Lung (tissue), 12 donors: ENCODE data around the gene MRPS24. TPM values are rescaled to one million over a fixed set of nuclear protein-coding genes. Genes with fewer than 3 reads are reported as not detected.

Experiments used
- ATAC-seq: fragments of 200-7000 bp; cut with Tn5 transposase; one replicate; pipeline ENCODE4 v1.9.1; 2020; ENCODE audit warnings: moderate number of reproducible peaks; ENCODE audit not compliant: insufficient read depth, low FRiP score
- DNase-seq, 3 donors: peaks; one replicate each; pipeline ENCODE4 v3.0.0-alpha.2; 2013 to 2017
- H3K27ac ChIP-seq, 2 donors: one replicate each; pipeline ENCODE4 v1.5.1; 2013; ENCODE audit warnings: mild to moderate bottlenecking in 2 of 2, moderate library complexity in 2 of 2, control low read depth in 1 of 2, inconsistent platforms in 1 of 2, low read depth in 1 of 2, low read length in 1 of 2
- H3K27me3 ChIP-seq, 3 donors: one replicate each; pipeline ENCODE4 v1.5.1; 2013; ENCODE audit warnings: low read length in 2 of 3; ENCODE audit not compliant: control insufficient read depth in 3 of 3, insufficient read depth in 3 of 3
- H3K36me3 ChIP-seq, 4 donors: one replicate each; pipeline ENCODE4 v1.5.1; 2013; ENCODE audit warnings: low read length in 4 of 4, mild to moderate bottlenecking in 1 of 4, moderate library complexity in 1 of 4; ENCODE audit not compliant: control insufficient read depth in 4 of 4, insufficient read depth in 4 of 4
- H3K4me1 ChIP-seq, 5 donors: one replicate each; pipeline ENCODE4 v1.5.1; 2013; ENCODE audit warnings: low read length in 5 of 5, mild to moderate bottlenecking in 2 of 5, moderate library complexity in 1 of 5; ENCODE audit not compliant: control insufficient read depth in 5 of 5, insufficient read depth in 5 of 5
- H3K4me3 ChIP-seq: one replicate; pipeline ENCODE4 v1.5.1; 2013; ENCODE audit warnings: mild to moderate bottlenecking, control low read depth, moderate library complexity
- H3K9ac ChIP-seq, 2 donors: one replicate each; pipeline ENCODE4 v1.5.1; 2013; ENCODE audit warnings: low read length in 2 of 2, control low read depth in 1 of 2; ENCODE audit not compliant: insufficient read depth in 1 of 2
- H3K9me3 ChIP-seq, 4 donors: one replicate each; pipeline ENCODE4 v1.5.1; 2013; ENCODE audit warnings: low read length in 3 of 4, mild to moderate bottlenecking in 1 of 4, moderate library complexity in 1 of 4; ENCODE audit not compliant: control insufficient read depth in 4 of 4, insufficient read depth in 3 of 4
- WGBS, 2 donors: extraction: QIAGEN DNeasy Blood & Tissue Kit; methylation state at CpG; one replicate each; pipeline ENCODE4 v1.1.7; 2013; 5-methylcytosine and 5-hydroxymethylcytosine counted together
- polyA plus RNA-seq, 2 donors: library from polyadenylated mRNA; stranded (reverse); fragments of 200-250 nt; gene quantifications; one replicate each; pipeline ENCODE4 v1.2.1, GENCODE V29; 2013
- total RNA-seq, 2 donors: library from RNA; depleted of rRNA in 1 of 2; stranded (reverse); fragments of >200 nt in 1 of 2; gene quantifications; one replicate each; pipeline ENCODE4 v1.2.1, GENCODE V29; 2014 to 2021
- TF ChIP-seq, protein P1 (sequence below): IDR thresholded peaks from 2 replicates; pipeline ENCODE4 v1.5.1; 2012; ENCODE audit warnings: mild to moderate bottlenecking; ENCODE audit errors: control extremely low read depth, extremely low read depth
- donor health status: control.
- donor health status: control.
- donor health status: Bipolar disorder and iron deficiency.
- donor health status: healthy.
- donor health status: DM: yes; HTN: yes; CAD: no.

MRPS24 gene
- total and polyA plus RNA-seq, 4 donors: 33.6 to 126 (median 108) TPM

GRCh38 chr7:43891069-43891955 is 22.0 kb upstream of the MRPS24 start:
- Histone ChIP-seq H3K27ac (no peak overlapping the region), H3K9ac (no peak overlapping the region), H3K9me3 (no peaks in the 10 kb centered on the region), H3K4me1 (peaks cover 0 to 11% (median 0%) of the 10 kb centered on the region in 5 donors), H3K4me3 (no peak overlapping the region), H3K36me3 (peaks cover 0 to 3% (median 0%) of the 10 kb centered on the region in 4 donors), H3K27me3 (no peaks in the 10 kb centered on the region)
- TF ChIP-seq, protein P1, sequence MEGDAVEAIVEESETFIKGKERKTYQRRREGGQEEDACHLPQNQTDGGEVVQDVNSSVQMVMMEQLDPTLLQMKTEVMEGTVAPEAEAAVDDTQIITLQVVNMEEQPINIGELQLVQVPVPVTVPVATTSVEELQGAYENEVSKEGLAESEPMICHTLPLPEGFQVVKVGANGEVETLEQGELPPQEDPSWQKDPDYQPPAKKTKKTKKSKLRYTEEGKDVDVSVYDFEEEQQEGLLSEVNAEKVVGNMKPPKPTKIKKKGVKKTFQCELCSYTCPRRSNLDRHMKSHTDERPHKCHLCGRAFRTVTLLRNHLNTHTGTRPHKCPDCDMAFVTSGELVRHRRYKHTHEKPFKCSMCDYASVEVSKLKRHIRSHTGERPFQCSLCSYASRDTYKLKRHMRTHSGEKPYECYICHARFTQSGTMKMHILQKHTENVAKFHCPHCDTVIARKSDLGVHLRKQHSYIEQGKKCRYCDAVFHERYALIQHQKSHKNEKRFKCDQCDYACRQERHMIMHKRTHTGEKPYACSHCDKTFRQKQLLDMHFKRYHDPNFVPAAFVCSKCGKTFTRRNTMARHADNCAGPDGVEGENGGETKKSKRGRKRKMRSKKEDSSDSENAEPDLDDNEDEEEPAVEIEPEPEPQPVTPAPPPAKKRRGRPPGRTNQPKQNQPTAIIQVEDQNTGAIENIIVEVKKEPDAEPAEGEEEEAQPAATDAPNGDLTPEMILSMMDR: no peak
- DNase-seq: no peak
- ATAC-seq: no peak
- 93 to 96% methylated on average over 12 of the region's 12 CpGs for WGBS, 2 donors

DNA sequence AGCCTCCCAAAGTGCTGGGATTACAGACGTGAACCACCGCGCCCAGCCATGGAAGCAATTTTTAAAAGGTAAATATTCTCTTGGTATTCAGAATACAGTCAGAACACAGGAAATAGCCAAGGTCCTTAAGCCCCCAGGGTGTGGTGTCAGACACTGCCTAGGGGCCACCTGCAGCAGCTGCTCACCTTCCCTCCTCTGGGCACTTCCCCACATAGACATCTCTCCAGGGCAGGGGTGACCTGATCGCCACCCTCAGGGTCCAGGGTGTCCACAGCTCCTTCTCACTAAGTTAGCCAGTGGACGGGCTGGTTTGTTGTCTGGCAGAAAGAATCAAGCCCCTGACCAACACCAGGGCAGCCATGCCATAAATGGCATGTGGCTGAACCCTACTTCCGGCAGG is 21.2 kb upstream of the MRPS24 start:
- H3K27ac ChIP-seq: no peak overlapping the region
- no peak for ATAC-seq
- no peaks in the 10 kb centered on the region for H3K9me3 ChIP-seq
- H3K27me3 ChIP-seq: no peaks in the 10 kb centered on the region
- WGBS, 2 donors: 93 to 94% methylated on average over 6 of the region's 6 CpGs
- H3K36me3 ChIP-seq: peaks cover 0 to 8% (median 5%) of the 10 kb centered on the region in 4 donors
- H3K9ac ChIP-seq: no peak overlapping the region
- no peak for DNase-seq
- H3K4me3 ChIP-seq: no peak overlapping the region
- TF ChIP-seq, protein P1: no peak
- peaks cover 0 to 11% (median 0%) of the 10 kb centered on the region in 5 donors for H3K4me1 ChIP-seq

DNA sequence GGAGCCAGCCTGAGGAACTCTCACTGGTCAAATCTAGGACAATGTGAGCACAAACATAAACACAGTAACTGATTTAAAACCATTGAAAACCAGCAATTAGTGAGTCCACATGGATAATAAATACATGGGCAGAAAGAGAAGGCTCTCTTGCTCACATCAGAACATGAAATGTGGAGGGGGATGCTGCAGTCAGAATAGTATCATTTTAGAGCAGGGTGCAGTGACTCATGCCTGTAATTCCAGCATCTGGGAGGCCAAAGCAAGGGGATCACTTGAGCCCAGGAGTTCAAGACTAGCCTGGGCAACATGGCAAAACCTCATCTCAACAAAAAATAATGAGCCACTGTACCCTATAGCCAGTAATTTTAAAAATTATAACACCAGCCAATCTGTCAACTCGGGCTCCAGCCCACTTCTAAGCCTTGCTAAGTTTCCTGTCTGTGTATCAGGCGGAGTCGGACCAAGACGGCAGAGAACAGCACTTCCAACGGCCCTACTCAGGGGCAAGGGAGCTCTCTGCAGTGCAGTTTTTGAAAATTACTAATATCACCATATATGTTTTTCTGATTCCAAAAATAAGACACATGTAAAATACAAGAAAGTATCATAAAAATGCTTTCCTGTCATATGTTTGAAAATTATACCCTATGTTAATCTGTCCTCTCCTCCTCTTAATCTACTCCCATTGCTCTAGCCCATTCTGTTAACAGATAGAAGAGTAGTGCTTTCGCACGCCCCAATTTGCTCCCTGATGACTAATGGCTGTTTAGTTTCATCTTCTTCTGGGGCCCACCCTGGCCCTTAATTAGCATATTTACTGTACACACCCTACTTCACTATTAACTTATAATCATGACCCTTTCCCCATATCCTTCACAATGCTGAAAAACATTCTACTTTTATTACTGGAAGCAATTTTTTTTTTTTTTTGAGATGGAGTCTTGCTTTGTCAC is 20.0 kb upstream of the MRPS24 start:
- peaks cover 0 to 11% (median 7%) of the 10 kb centered on the region in 4 donors for H3K36me3 ChIP-seq
- H3K9ac ChIP-seq: no peak overlapping the region
- TF ChIP-seq, protein P1: no peak
- H3K27me3 ChIP-seq: no peaks in the 10 kb centered on the region
- H3K9me3 ChIP-seq: no peaks in the 10 kb centered on the region
- ATAC-seq: no peak
- no peak overlapping the region for H3K4me3 ChIP-seq
- no peak overlapping the region for H3K27ac ChIP-seq
- 68 to 87% methylated on average over 7 of the region's 7 CpGs for WGBS, 2 donors
- DNase-seq: no peak
- H3K4me1 ChIP-seq: peaks cover 0 to 11% (median 0%) of the 10 kb centered on the region in 5 donors
